ENCODE measurements around the gene PTGS1. TPM values are rescaled to one million over a fixed set of nuclear protein-coding genes. Genes with fewer than 3 reads are reported as not detected.

PTGS1 gene
- total and polyA plus RNA-seq, 2 of the 13 experiments (the other 11 are each of a cell fraction or from before 2014, with no cell fraction given), result 0.07 to 0.08 TPM

- no peaks in the 10 kb centered on the region for H4K20me1 ChIP-seq (ENCODE audit: insufficient read depth, low read length)
- CTCF ChIA-PET (ENCODE audit: low intra/inter-chr PET ratio, low total read pairs), result no interaction called here
- in situ Hi-C loops (cut with HindIII; ENCODE audit: extremely low pct_ligation_motif_present, low pct_unique_long_range_greater_than_20kb), result loop anchor here (25.0 kb wide), 1 partner anchor 446 kb away; the partner anchor contains the start of gene OR1K1
These were observed 4.7 kb upstream of the PTGS1 start for GRCh38 chr9:122366074-122366660.

More at GRCh38 chr9:122366074-122366660, 4.7 kb upstream of the PTGS1 start:
- 0 out of 2 replicates have a peak, but pooled peaks cover 4% of the 10 kb centered on the region for H3K4me1 ChIP-seq (ENCODE audit: insufficient read depth, low read length)
- peaks cover 0 to 13% of the 10 kb centered on the region in 2 experiments; a peak in 3 of 5 replicates for H3K27me3 ChIP-seq (ENCODE audit: control insufficient read depth in 1 of 2, insufficient read depth in 2 of 2, low read length in 2 of 2)
- ATAC-seq, result no peak
- no peaks in the 10 kb centered on the region for H3K79me2 ChIP-seq (ENCODE audit: insufficient read depth, low read length)
- POLR2A ChIA-PET, result no interaction called here
- H3K9me3 ChIP-seq (ENCODE audit: low read length), result no peaks in the 10 kb centered on the region
- 19% methylated on average over 6 of the region's 6 CpGs for WGBS (ENCODE audit: low lambda C conversion rate)
- FAIRE-seq, result no peak
- TF ChIP-seq MLX (CRISPR knock-in tag; IDR thresholded peaks at IDR 0.05), result no peak
- no peak for TF ChIP-seq RBFOX2 (IDR thresholded peaks at IDR 0.05; ENCODE audit: low read depth, low read length)
- no peak for TF ChIP-seq CTCF (CRISPR knock-in tag; IDR thresholded peaks at IDR 0.05)
- TF ChIP-seq MATR3 (CRISPR knock-in tag; IDR thresholded peaks at IDR 0.05), result no peak
- TF ChIP-seq IKZF4 (CRISPR knock-in tag; IDR thresholded peaks at IDR 0.05; ENCODE audit: borderline replicate concordance, low read depth, not compliant biosample characterization), result no peak
- TF ChIP-seq MYC (CRISPR knock-in tag; IDR thresholded peaks at IDR 0.05; ENCODE audit: borderline replicate concordance), result no peak
- no peak for TF ChIP-seq ZNF441 (CRISPR knock-in tag; IDR thresholded peaks at IDR 0.05; ENCODE audit: borderline replicate concordance)
- TF ChIP-seq LBX2 (CRISPR knock-in tag; IDR thresholded peaks at IDR 0.05; ENCODE audit: borderline replicate concordance), result no peak
- TF ChIP-seq ZNF20 (CRISPR knock-in tag; IDR thresholded peaks at IDR 0.05), result no peak
- DNase-seq (ENCODE audit: low spot score), result no peak
- no TSS peak for BruUV-seq (replicated peaks)
- H3K27ac ChIP-seq (ENCODE audit: extremely low read length, insufficient read depth, low read length), result no peak overlapping the region
- no peaks in the 10 kb centered on the region for H3K36me3 ChIP-seq (replicated peaks in 1 of 2; ENCODE audit: control insufficient read depth in 1 of 2, insufficient read depth in 2 of 2, low read length in 2 of 2)
- no peak overlapping the region for H3K4me2 ChIP-seq (ENCODE audit: low read depth, low read length)
- H2AFZ ChIP-seq (ENCODE audit: low read length), result no peak overlapping the region
- H3K4me3 ChIP-seq (replicated peaks in 1 of 3; ENCODE audit: insufficient read depth in 1 of 3, low read depth in 2 of 3, low read length in 3 of 3), result no peak overlapping the region
- intact Hi-C loops (cut with micrococcal nuclease; ENCODE audit: unreplicated experiment), result no loop called here
- no peak overlapping the region for H3K9ac ChIP-seq (ENCODE audit: insufficient read depth, low read depth, low read length)

Data from HepG2 (cell line).